ENCODE results near the gene KCNC4. TPM values are rescaled to one million over a fixed set of nuclear protein-coding genes. Genes with fewer than 3 reads are reported as not detected.
A peak's percentile ranks its signal among the peaks of the same experiment; 100 is the strongest.

KCNC4 gene
- 2.8 TPM for total RNA-seq

DNA sequence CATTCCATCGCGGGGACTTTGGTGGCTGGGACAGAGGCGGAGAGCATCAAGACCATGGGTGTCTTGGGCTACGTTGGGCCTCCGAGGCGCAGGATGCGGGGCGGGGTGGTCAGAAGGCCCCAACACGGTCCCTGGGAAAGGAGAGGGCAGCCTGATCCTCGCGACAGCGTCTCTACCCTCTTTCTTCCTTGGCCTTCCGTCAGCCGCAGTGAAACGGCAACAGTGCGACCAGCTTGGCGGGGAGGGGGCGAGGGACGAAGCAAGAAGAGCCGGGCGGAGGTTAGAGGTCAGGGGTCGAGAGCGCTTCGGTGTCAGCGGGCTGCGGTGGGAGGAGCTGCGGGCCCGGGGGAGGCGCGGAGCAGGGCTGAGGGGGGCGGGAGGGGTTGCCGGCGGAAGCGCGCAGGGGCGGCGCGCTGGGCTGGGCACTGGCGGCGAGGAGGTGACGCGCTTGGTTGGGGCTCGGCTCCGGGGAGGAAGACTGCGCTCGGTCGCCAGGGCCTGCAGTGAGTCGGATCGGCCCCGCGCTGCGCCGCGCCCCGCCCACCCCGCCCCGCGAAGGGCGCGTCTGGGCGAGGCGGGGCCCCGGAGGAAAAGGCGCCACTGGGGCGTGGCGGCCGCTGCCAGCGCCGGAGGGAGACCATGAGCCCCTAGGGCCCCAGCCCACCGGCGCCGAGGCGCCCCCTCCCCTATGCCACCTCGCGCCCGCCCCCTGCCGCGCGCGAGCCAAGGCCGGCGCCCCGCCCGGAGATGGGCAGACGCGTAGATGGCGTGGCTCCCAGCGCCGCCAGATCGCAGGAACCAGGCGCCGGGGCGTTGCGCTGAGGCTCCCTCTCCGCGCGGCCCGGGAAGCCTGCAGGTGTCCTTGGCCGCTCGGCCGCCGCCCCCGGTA lies at the start of gene KCNC4:
Gene KCNC4, plus strand, starts transcription at position 600 of the 889 bp plus-strand sequence. CDS start 1,186 bp downstream, outside the sequence.
- Histone ChIP-seq H3K9me3 (ENCODE audit: low read depth, low read length) (no peaks in the 10 kb centered on the region), H3K27me3 (ENCODE audit: insufficient read depth, low read length) (peaks cover 13% of the 10 kb centered on the region), H3K4me3 (ENCODE audit: low read length) (peak within 1 kb of the TSS; percentile 56), H3K4me1 (ENCODE audit: insufficient read depth, low read length) (peaks cover 38% of the 10 kb centered on the region)

DNA sequence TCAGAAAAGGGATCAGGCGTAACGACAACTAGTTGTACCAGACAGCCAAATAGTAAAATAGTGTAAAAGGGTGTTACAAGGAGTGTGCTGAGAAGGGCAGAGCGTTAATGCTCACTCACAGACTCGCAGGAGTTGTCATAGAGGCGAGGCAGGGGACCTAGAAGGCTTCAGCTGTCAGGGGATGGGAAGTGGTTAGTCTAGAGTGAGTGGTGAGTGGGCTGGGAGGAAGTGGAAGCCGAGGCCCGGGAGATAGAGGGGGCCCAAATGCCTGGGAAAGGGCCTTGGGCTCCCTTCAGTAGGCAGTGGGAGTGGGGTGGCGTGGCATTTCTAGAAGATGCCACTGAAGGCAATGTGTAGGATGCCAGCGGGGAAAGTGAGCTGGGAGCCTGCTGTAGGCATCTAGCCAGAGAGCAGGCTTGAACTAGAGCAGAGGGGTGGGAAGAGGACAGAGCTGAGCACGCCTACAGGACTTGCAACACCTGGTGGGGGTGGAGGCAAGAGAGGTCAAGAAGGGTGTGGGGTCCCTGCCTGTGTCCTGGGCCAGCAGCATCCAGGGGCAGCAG lies 49.5 kb upstream of the KCNC4 start:
- no peak overlapping the region for H3K4me3 ChIP-seq (ENCODE audit: low read length)
- H3K27me3 ChIP-seq (ENCODE audit: insufficient read depth, low read length) = peaks cover 5% of the 10 kb centered on the region
- no peaks in the 10 kb centered on the region for H3K4me1 ChIP-seq (ENCODE audit: insufficient read depth, low read length)
- no peaks in the 10 kb centered on the region for H3K9me3 ChIP-seq (ENCODE audit: low read depth, low read length)

DNA sequence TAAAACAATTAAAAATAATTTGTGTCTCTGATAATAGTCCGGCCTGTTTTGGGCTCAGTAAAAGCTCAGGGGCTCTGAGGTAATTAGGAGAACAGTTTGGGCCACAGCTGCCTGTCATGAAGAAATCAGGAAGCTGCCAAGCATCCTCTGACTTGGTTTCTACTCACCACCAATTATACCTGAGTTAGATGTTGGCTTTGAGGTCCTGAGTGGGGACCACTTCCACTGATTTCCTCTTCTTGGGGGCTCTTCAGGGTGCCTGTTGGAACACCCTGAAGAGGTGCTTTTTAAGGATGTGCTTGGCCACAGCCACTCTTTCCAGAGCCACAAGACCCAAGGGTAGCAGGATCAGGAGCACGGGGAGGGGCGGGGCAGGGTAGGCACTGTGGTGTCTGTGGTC lies 48.9 kb upstream of the KCNC4 start:
- peaks cover under 1% of the 10 kb centered on the region for H3K27me3 ChIP-seq (ENCODE audit: insufficient read depth, low read length)
- no peaks in the 10 kb centered on the region for H3K4me1 ChIP-seq (ENCODE audit: insufficient read depth, low read length)
- no peak overlapping the region for H3K4me3 ChIP-seq (ENCODE audit: low read length)
- no peaks in the 10 kb centered on the region for H3K9me3 ChIP-seq (ENCODE audit: low read depth, low read length)

DNA sequence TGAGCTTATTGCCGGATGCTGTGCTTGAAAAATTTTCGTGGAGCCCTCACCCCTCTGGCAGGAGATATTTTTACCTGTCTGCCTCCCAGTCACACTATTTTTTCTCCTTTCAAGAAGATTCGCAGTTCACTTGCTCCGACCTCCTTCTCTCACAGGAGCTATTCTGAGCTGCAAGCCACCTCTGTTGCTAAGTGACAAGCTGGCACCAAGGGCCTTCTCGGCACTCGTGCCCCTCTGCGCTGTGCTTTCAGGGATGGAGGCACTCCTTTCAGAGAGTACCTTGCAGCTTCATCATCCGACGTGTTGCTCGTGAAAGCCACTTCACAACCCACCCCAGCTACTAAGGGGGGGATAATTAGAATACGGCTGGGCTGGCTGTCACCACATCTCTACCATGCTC lies 48.3 kb upstream of the KCNC4 start:
- Histone ChIP-seq H3K4me3 (ENCODE audit: low read length) (no peak overlapping the region), H3K4me1 (ENCODE audit: insufficient read depth, low read length) (no peaks in the 10 kb centered on the region), H3K27me3 (ENCODE audit: insufficient read depth, low read length) (no peaks in the 10 kb centered on the region), H3K9me3 (ENCODE audit: low read depth, low read length) (no peaks in the 10 kb centered on the region)

DNA sequence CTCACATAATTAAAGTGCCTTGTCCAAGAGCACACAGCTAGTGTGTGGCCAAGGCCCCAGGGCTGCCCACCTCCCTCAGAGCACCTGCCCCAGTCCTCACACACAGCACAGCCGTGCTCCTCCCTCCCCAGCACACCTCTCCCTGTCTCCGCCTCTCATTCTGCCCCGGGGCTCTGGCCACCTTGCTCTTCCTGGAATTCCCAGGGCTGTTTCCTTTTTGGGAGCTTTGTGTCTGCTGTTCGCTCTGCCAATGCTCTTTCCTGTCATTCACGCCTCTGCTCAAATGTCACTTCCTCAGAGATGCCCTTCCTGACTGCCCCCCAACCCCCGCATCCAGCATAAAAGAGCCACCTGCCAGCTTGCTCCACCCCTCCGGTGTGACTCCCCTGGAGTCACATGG lies 46.5 kb upstream of the KCNC4 start:
- no peak overlapping the region for H3K4me3 ChIP-seq (ENCODE audit: low read length)
- no peaks in the 10 kb centered on the region for H3K4me1 ChIP-seq (ENCODE audit: insufficient read depth, low read length)
- no peaks in the 10 kb centered on the region for H3K27me3 ChIP-seq (ENCODE audit: insufficient read depth, low read length)
- no peaks in the 10 kb centered on the region for H3K9me3 ChIP-seq (ENCODE audit: low read depth, low read length)

DNA sequence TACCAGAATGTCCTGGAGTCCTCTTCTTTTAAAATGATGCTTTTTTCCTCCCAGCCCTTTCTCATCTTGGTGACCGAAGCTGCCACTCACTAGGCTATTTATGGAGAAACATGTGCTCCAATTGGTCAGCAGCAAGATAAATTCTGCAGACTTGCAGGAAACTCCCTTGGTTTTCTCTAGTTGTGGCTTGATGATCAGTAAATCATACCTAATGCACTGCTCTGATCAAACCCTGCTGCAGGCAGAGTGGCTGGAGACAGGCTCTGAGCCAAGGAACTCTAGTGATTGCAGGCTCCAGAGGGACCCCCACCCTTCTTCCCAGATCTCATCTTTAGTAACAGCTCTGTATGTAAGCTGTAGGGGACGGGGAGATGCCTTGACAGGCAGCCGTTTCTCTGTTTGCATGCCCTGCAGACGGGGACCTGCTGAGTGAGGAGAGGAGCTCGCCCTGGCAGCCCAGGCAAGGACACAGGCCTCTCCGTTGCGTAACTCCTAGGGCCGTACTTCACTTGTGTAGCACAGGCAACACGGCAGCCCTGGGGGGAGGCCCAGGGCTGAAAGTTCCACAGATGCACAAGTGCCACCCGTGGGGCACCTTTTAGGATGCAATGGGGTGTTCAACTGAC lies 45.3 kb upstream of the KCNC4 start:
- no peaks in the 10 kb centered on the region for H3K4me1 ChIP-seq (ENCODE audit: insufficient read depth, low read length)
- no peaks in the 10 kb centered on the region for H3K27me3 ChIP-seq (ENCODE audit: insufficient read depth, low read length)
- no peaks in the 10 kb centered on the region for H3K9me3 ChIP-seq (ENCODE audit: low read depth, low read length)
- H3K4me3 ChIP-seq (ENCODE audit: low read length) = no peak overlapping the region

DNA sequence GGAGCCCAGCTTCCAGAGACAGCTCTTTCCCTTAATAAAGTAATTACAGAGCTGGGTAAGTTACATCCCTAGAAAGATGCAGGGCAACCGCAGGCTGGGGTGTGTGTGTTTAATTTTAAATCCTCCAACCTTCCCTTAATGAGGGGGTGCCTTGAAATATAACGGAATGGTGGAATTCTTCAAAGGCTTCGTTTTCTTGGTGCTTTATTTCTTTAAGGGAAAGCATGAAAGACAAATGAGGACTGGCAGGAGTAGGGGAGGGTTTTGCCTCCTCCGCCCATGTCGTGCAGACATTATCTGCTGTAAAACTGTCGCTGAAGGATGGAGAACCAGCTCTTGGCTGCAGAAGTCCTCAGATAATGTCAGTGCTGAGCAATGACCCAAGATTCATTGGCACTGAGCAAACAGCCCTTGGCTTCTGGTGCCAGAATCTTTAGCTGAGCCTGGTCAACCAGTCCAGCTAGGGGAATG lies 44.3 kb upstream of the KCNC4 start:
- no peaks in the 10 kb centered on the region for H3K27me3 ChIP-seq (ENCODE audit: insufficient read depth, low read length)
- no peaks in the 10 kb centered on the region for H3K9me3 ChIP-seq (ENCODE audit: low read depth, low read length)
- H3K4me1 ChIP-seq (ENCODE audit: insufficient read depth, low read length) = no peaks in the 10 kb centered on the region
- no peak overlapping the region for H3K4me3 ChIP-seq (ENCODE audit: low read length)

DNA sequence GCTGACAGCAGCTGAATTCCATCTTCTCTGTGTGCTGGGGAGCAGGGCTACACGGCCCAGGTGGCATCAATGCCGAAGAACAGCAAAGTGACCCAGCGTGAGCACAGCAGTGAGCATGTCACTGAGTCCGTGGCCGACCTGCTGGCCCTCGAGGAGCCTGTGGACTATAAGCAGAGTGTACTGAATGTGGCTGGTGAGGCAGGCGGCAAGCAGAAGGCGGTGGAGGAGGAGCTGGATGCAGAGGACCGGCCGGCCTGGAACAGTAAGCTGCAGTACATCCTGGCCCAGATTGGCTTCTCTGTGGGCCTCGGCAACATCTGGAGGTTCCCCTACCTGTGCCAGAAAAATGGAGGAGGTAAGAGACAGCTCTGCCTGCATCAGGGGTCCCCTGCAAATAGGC lies 43.3 kb upstream of the KCNC4 start:
- Histone ChIP-seq H3K9me3 (ENCODE audit: low read depth, low read length) (no peaks in the 10 kb centered on the region), H3K4me1 (ENCODE audit: insufficient read depth, low read length) (no peaks in the 10 kb centered on the region)

DNA sequence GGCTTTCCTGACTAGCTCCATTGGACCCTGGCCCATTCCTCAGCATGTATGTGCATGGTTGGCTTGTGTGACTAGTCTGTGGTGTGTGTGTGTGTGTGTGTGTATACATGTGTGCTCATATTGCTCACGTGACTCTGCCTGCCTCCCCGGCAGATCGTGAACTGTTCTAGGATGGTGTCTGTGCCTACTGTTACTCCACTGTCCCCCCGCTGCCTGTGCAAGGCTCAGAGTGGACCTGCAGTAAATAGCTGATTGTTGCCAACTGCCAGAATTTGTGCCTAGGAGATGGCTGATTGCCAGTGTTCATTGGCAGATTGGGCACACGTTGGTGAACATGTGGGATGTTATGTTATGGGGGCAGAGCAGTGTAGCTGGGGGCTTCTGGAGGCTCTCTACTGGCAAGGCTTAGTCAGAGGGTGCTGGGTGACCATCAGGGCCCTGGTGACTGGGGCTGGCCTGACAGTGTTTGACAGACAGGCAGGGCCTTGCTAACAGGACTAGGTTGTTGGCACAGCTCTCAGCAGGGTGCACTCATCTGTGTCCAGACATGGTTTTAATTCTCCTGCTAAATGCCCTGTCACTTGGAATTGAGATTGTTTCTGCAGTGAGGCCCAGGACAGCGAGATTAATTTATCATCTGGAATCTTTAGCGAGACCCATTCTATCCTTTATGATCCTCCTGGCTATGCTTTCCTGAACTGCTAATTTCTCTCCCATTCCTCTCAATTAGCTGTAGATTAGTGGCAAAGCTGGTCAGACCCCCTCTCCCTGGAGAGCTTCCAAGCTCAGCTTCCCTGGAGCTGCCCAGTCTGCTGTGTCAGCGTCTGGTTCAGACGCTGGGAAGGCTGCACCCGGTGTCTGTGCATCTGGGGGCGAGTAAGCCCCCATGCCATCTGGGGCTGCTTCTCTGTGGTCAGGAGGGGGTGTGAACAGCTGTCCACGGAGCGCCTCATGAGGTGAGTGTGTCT lies 39.1 kb upstream of the KCNC4 start:
- Histone ChIP-seq H3K27me3 (ENCODE audit: insufficient read depth, low read length) (no peaks in the 10 kb centered on the region), H3K9me3 (ENCODE audit: low read depth, low read length) (no peaks in the 10 kb centered on the region), H3K4me1 (ENCODE audit: insufficient read depth, low read length) (no peaks in the 10 kb centered on the region), H3K4me3 (ENCODE audit: low read length) (no peak overlapping the region)

More for the DNA sequence above, 43.3 kb upstream of the KCNC4 start:
- Histone ChIP-seq H3K27me3 (ENCODE audit: insufficient read depth, low read length) (no peaks in the 10 kb centered on the region), H3K4me3 (ENCODE audit: low read length) (no peak overlapping the region)

DNA sequence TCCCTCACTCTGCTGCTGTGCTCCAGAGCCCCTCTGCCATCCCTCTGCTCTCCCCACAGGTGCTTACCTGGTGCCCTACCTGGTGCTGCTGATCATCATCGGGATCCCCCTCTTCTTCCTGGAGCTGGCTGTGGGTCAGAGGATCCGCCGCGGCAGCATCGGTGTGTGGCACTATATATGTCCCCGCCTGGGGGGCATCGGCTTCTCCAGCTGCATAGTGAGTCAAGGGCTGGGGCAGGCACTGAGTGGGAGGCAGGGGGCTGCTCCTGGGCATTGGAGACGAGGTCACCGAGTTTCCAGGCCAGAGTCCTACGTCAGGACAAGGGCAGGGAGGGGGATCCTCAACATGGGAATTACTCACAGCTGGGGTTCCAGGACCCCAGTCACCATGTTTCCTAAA lies 38.1 kb upstream of the KCNC4 start:
- H3K9me3 ChIP-seq (ENCODE audit: low read depth, low read length) = no peaks in the 10 kb centered on the region

DNA sequence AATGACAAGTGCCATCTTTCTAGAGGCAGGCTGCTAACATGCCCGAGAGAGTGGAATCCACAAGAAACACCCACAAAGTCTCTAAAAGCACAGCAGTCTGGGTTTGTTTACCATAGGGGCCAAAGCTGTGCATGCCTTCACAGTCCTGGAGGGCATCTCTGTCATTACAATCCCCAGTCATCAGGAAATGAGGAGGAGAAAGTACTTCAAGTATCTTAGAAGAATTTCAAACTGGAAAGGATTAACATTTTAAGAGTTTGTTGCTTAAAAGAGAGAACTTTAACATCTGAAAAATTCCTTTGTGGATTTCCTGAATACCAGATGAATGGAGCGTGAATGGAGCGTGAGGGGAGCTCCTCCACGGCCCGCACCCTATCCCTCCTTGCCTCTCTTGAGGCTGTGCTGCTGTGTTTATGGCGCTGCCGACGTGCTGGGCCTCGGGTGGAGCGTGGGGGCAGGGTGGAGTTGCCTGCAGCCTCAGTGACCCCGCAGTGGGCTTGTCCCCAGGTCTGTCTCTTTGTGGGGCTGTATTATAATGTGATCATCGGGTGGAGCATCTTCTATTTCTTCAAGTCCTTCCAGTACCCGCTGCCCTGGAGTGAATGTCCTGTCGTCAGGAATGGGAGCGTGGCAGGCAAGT lies 36.5 kb upstream of the KCNC4 start:
- no peaks in the 10 kb centered on the region for H3K9me3 ChIP-seq (ENCODE audit: low read depth, low read length)
- H3K4me3 ChIP-seq (ENCODE audit: low read length) = no peak overlapping the region
- no peaks in the 10 kb centered on the region for H3K4me1 ChIP-seq (ENCODE audit: insufficient read depth, low read length)
- H3K27me3 ChIP-seq (ENCODE audit: insufficient read depth, low read length) = no peaks in the 10 kb centered on the region

More for the DNA sequence above, 38.1 kb upstream of the KCNC4 start:
- no peaks in the 10 kb centered on the region for H3K27me3 ChIP-seq (ENCODE audit: insufficient read depth, low read length)
- no peaks in the 10 kb centered on the region for H3K4me1 ChIP-seq (ENCODE audit: insufficient read depth, low read length)
- H3K4me3 ChIP-seq (ENCODE audit: low read length) = no peak overlapping the region

DNA sequence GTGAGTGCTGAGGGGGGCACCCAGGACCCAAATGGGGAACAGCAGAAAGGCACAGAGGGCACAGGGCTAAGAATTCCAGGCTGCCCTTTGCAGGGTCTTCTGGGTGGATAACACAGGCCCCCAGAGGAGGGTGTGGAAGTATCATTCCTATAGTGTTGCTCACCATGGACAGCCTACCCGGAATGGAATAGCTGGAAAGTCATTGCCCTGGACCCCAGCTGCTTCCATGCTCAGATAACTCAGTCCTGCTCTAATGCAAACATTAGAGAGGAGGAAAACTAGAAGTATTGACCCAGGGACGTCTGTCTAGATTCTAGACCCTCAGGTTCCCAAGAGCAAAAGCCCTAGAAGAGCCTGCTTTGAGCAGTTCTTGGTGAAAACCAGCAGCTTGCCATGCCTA lies 35.2 kb upstream of the KCNC4 start:
- Histone ChIP-seq H3K27me3 (ENCODE audit: insufficient read depth, low read length) (no peaks in the 10 kb centered on the region), H3K4me1 (ENCODE audit: insufficient read depth, low read length) (no peaks in the 10 kb centered on the region), H3K9me3 (ENCODE audit: low read depth, low read length) (no peaks in the 10 kb centered on the region), H3K4me3 (ENCODE audit: low read length) (no peak overlapping the region)

DNA sequence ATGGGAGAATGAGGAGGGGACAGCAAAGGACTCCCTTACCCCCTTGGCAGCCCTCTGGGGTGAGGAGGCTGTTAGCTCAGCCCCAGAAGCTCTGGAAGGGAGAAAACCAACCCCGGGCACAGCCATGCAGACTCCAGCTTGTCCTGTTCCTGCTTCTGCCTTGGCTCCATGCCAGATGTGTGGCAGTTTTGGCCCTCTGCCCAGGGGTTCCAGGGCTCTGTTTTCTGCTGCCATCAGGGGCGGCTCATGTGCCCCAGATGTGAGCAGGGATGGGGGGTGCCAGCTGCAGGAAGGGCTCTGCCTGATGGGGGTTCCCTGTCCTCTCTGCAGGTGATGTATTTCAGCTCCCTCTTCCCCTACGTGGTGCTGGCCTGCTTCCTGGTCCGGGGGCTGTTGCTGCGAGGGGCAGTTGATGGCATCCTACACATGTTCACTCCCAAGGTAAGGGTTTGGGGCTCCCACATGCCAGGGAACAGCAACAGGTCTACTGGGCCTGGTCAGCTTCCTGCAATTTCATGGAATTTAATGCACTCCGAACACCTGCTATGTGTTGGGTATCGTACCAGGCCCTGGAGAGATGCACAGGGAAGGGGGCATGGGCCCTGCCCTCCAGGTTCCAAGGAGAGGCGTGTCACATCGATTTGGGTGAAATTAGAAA lies 33.7 kb upstream of the KCNC4 start:
- H3K27me3 ChIP-seq (ENCODE audit: insufficient read depth, low read length) = no peaks in the 10 kb centered on the region
- no peak overlapping the region for H3K4me3 ChIP-seq (ENCODE audit: low read length)
- no peaks in the 10 kb centered on the region for H3K4me1 ChIP-seq (ENCODE audit: insufficient read depth, low read length)
- no peaks in the 10 kb centered on the region for H3K9me3 ChIP-seq (ENCODE audit: low read depth, low read length)

DNA sequence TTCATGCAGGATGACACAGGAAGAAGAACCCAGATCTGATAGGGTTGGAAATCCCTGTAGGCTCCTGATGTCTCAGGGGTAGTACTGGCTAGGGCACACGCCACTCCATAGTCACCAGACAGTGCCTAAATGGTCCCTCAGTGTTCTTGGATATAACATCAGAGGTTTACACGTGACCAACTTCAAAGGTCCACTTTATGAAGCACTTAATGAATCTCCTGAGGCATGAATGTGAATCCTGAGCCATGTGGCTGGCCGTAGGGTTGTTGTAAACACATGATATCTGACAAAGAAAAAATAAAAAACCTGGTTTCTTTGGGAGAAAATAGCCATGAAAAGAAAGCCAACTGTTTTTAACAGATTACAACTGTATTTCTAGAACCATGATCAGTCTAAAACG lies 32.3 kb upstream of the KCNC4 start:
- no peaks in the 10 kb centered on the region for H3K4me1 ChIP-seq (ENCODE audit: insufficient read depth, low read length)
- H3K27me3 ChIP-seq (ENCODE audit: insufficient read depth, low read length) = peaks cover under 1% of the 10 kb centered on the region
- H3K4me3 ChIP-seq (ENCODE audit: low read length) = no peak overlapping the region

More for the DNA sequence above, 32.3 kb upstream of the KCNC4 start:
- no peaks in the 10 kb centered on the region for H3K9me3 ChIP-seq (ENCODE audit: low read depth, low read length)

Measured in mononuclear cell (primary cell).